Bronchial epithelial cell (primary cell): ENCODE data around the gene GRK6. TPM values are rescaled to one million over a fixed set of nuclear protein-coding genes. Genes with fewer than 3 reads are reported as not detected.
"Not testable (repeated sequence)": the region's sequence is repeated elsewhere in the genome, so short reads cannot be mapped to it uniquely, and the experiment has no call there.

Experiments used
- DNase-seq: peaks from one replicate; pipeline ENCODE4 v3.0.0-alpha.2; 2010; ENCODE audit warnings: low read depth
- FAIRE-seq: peaks from 2 replicates; lab custom pipeline; 2011; peaks lifted over from hg19 to GRCh38; lab: Jason Lieb, UNC
- H3K27me3 ChIP-seq: 2 replicates; pipeline ENCODE4 v1.5.1; 2011; ENCODE audit warnings: low read length; ENCODE audit not compliant: control insufficient read depth, insufficient read depth
- H3K36me3 ChIP-seq: 2 replicates; pipeline ENCODE4 v1.5.1; 2011; ENCODE audit warnings: low read length; ENCODE audit not compliant: control insufficient read depth, insufficient read depth
- H3K4me3 ChIP-seq: 2 replicates; pipeline ENCODE4 v1.5.1; 2011; ENCODE audit warnings: mild to moderate bottlenecking, low read depth, low read length, control low read depth
- CTCF ChIP-seq: IDR thresholded peaks from 2 replicates; pipeline ENCODE4 v1.5.1; 2011; ENCODE audit warnings: mild to moderate bottlenecking, moderate library complexity, low read length, control low read depth, inconsistent platforms; ENCODE audit not compliant: insufficient read depth, severe bottlenecking
- total RNA-seq: library from RNA; depleted of rRNA; stranded (reverse); fragments of >200 nt; gene quantifications from 2 replicates; pipeline ENCODE4 v1.2.1, GENCODE V29; 2014

Gene GRK6
- total RNA-seq, 1 donor from 2014 or later, result 22.9 TPM

GRCh38 chr5:177409043-177409801 is 17.3 kb upstream of the GRK6 start, which contains the start of gene F12:
Gene F12 (minus strand): TSS chr5:177409564. CDS start chr5:177409527, 37 bp downstream.
- FAIRE-seq (no peak), DNase-seq (no peak)
- no peaks in the 10 kb centered on the region for H3K36me3 ChIP-seq
- no peak for TF ChIP-seq CTCF
- peaks cover 2% of the 10 kb centered on the region for H3K27me3 ChIP-seq
- no peak within 1 kb of the TSS for H3K4me3 ChIP-seq

- no peak for FAIRE-seq
- H3K36me3 ChIP-seq, result no peaks in the 10 kb centered on the region
- H3K4me3 ChIP-seq, result no peak overlapping the region
- no peak for TF ChIP-seq CTCF
- H3K27me3 ChIP-seq, result no peaks in the 10 kb centered on the region
- no peak for DNase-seq
Observed at GRCh38 chr5:177410575-177410974, 15.9 kb upstream of the GRK6 start.

- DNase-seq (no peak), FAIRE-seq (no peak)
- Histone ChIP-seq H3K36me3 (no peaks in the 10 kb centered on the region), H3K4me3 (no peak overlapping the region), H3K27me3 (no peaks in the 10 kb centered on the region)
- TF ChIP-seq CTCF, result no peak
Observed at GRCh38 chr5:177412603-177413233, 13.8 kb upstream of the GRK6 start.

- DNase-seq, result no peak
- no peaks in the 10 kb centered on the region for H3K27me3 ChIP-seq
- no peaks in the 10 kb centered on the region for H3K36me3 ChIP-seq
- H3K4me3 ChIP-seq, result no peak overlapping the region
- no peak for TF ChIP-seq CTCF
- FAIRE-seq, result no peak
Observed at GRCh38 chr5:177414481-177414880, 12.0 kb upstream of the GRK6 start.

GRCh38 chr5:177417081-177417480 is 9.4 kb upstream of the GRK6 start:
- not testable (repeated sequence) for H3K36me3 ChIP-seq, DNase-seq, H3K27me3 ChIP-seq, FAIRE-seq, H3K4me3 ChIP-seq

- TF ChIP-seq CTCF, result no peak
- Histone ChIP-seq H3K27me3 (no peaks in the 10 kb centered on the region), H3K4me3 (no peak overlapping the region), H3K36me3 (no peaks in the 10 kb centered on the region)
- FAIRE-seq, result no peak
- DNase-seq, result peak; percentile 26
Observed at GRCh38 chr5:177419046-177419445, 7.4 kb upstream of the GRK6 start.

- not testable (repeated sequence) for H3K4me3 ChIP-seq, FAIRE-seq, H3K27me3 ChIP-seq, H3K36me3 ChIP-seq, DNase-seq
Observed at GRCh38 chr5:177420472-177420871, 6.0 kb upstream of the GRK6 start.
